Astrocyte (in vitro differentiated cells and primary cell): ENCODE data around the gene MEGF11. TPM values are rescaled to one million over a fixed set of nuclear protein-coding genes. Genes with fewer than 3 reads are reported as not detected.

Experiments used
- DNase-seq: peaks from one replicate; pipeline ENCODE4 v3.0.0-alpha.2; 2010; ENCODE audit warnings: low read depth
- FAIRE-seq: peaks from 2 replicates; lab custom pipeline; 2011; peaks lifted over from hg19 to GRCh38; lab: Jason Lieb, UNC
- H2AFZ ChIP-seq: 2 replicates; pipeline ENCODE4 v1.6.0; 2012; ENCODE audit warnings: low read depth, low read length, inconsistent platforms
- H3K27ac ChIP-seq: 2 replicates; pipeline ENCODE4 v1.5.1; 2011; ENCODE audit warnings: low read depth, low read length, inconsistent platforms
- H3K27me3 ChIP-seq: 2 replicates; pipeline ENCODE4 v1.6.0; 2011; ENCODE audit warnings: low read length, inconsistent platforms; ENCODE audit not compliant: insufficient read depth
- H3K36me3 ChIP-seq: 2 replicates; pipeline ENCODE4 v1.5.1; 2011; ENCODE audit warnings: low read length, inconsistent platforms; ENCODE audit not compliant: insufficient read depth
- H3K4me1 ChIP-seq: 2 replicates; pipeline ENCODE4 v1.5.1; 2011; ENCODE audit warnings: low read length, inconsistent platforms; ENCODE audit not compliant: insufficient read depth
- H3K4me2 ChIP-seq: 2 replicates; pipeline ENCODE4 v1.6.0; 2012; ENCODE audit warnings: low read length, inconsistent platforms
- H3K4me3 ChIP-seq: 2 replicates; pipeline ENCODE4 v1.5.1; 2011; ENCODE audit warnings: low read depth, mild to moderate bottlenecking, low read length, inconsistent platforms; ENCODE audit not compliant: insufficient read depth
- H3K79me2 ChIP-seq: 2 replicates; pipeline ENCODE4 v1.6.0; 2012; ENCODE audit warnings: mild to moderate bottlenecking, low read length, inconsistent platforms; ENCODE audit not compliant: insufficient read depth
- H3K9ac ChIP-seq: 2 replicates; pipeline ENCODE4 v1.6.0; 2012; ENCODE audit warnings: mild to moderate bottlenecking, low read length, inconsistent platforms
- H3K9me3 ChIP-seq: 2 replicates; pipeline ENCODE4 v1.5.1; 2012; ENCODE audit warnings: low read depth, mild to moderate bottlenecking, low read length, inconsistent platforms; ENCODE audit not compliant: insufficient read depth
- H4K20me1 ChIP-seq: 2 replicates; pipeline ENCODE4 v1.6.0; 2012; ENCODE audit warnings: low read length, inconsistent platforms; ENCODE audit not compliant: insufficient read depth
- H3K27ac Mint-ChIP-seq: one replicate; pipeline ENCODE4 v1.8.0; 2021; ENCODE audit warnings: mild to moderate bottlenecking, mixed read lengths; ENCODE audit not compliant: unreplicated experiment
- H3K27me3 Mint-ChIP-seq: one replicate; pipeline ENCODE4 v1.8.0; 2021; ENCODE audit warnings: low read depth, mixed read lengths; ENCODE audit not compliant: unreplicated experiment
- H3K36me3 Mint-ChIP-seq: one replicate; pipeline ENCODE4 v1.8.0; 2021; ENCODE audit warnings: low read depth, mixed read lengths; ENCODE audit not compliant: unreplicated experiment
- H3K4me1 Mint-ChIP-seq: one replicate; pipeline ENCODE4 v1.8.0; 2021; ENCODE audit warnings: low read depth, mixed read lengths; ENCODE audit not compliant: unreplicated experiment
- H3K4me3 Mint-ChIP-seq: one replicate; pipeline ENCODE4 v1.8.0; 2021; ENCODE audit warnings: mild to moderate bottlenecking, moderate library complexity, mixed read lengths; ENCODE audit not compliant: unreplicated experiment
- H3K9me3 Mint-ChIP-seq: one replicate; pipeline ENCODE4 v1.8.0; 2021; ENCODE audit warnings: mild to moderate bottlenecking, mixed read lengths; ENCODE audit not compliant: unreplicated experiment
- CTCF ChIP-seq: IDR thresholded peaks from 2 replicates; pipeline ENCODE4 v1.5.1; 2011; ENCODE audit warnings: low read depth, mild to moderate bottlenecking, inconsistent platforms, low read length, moderate library complexity; ENCODE audit not compliant: insufficient read depth
- EZH2 ChIP-seq: IDR thresholded peaks from 2 replicates; pipeline ENCODE4 v1.6.1; 2012; ENCODE audit warnings: mild to moderate bottlenecking, low read length, inconsistent platforms; ENCODE audit not compliant: insufficient read depth
- total RNA-seq: library from RNA; stranded (reverse); gene quantifications from 2 replicates; pipeline ENCODE4 v1.2.1, GENCODE V29; 2021

MEGF11 gene
- total RNA-seq, 1 donor from 2014 or later, result 0.16 TPM

GRCh38 chr15:66024116-66024515, 229.4 kb downstream of the MEGF11 start:
- TF ChIP-seq EZH2 (no peak), CTCF (no peak)
- no peak overlapping the region for H3K27ac Mint-ChIP-seq
- peaks cover 12% of the 10 kb centered on the region for H3K27me3 ChIP-seq
- no peaks in the 10 kb centered on the region for H3K9me3 ChIP-seq
- H3K79me2 ChIP-seq, result no peaks in the 10 kb centered on the region
- no peak overlapping the region for H2AFZ ChIP-seq
- peaks cover 48% of the 10 kb centered on the region for H3K27me3 Mint-ChIP-seq
- no peak overlapping the region for H3K4me2 ChIP-seq
- no peaks in the 10 kb centered on the region for H4K20me1 ChIP-seq
- DNase-seq (no peak), FAIRE-seq (no peak)
- H3K9me3 Mint-ChIP-seq, result no peaks in the 10 kb centered on the region
- H3K4me3 Mint-ChIP-seq, result no peak overlapping the region
- peaks cover 2% of the 10 kb centered on the region for H3K4me1 Mint-ChIP-seq
- H3K36me3 Mint-ChIP-seq, result no peaks in the 10 kb centered on the region
- no peak overlapping the region for H3K4me3 ChIP-seq
- H3K4me1 ChIP-seq, result no peaks in the 10 kb centered on the region
- no peak overlapping the region for H3K27ac ChIP-seq
- no peaks in the 10 kb centered on the region for H3K36me3 ChIP-seq
- H3K9ac ChIP-seq, result no peak overlapping the region

DNA sequence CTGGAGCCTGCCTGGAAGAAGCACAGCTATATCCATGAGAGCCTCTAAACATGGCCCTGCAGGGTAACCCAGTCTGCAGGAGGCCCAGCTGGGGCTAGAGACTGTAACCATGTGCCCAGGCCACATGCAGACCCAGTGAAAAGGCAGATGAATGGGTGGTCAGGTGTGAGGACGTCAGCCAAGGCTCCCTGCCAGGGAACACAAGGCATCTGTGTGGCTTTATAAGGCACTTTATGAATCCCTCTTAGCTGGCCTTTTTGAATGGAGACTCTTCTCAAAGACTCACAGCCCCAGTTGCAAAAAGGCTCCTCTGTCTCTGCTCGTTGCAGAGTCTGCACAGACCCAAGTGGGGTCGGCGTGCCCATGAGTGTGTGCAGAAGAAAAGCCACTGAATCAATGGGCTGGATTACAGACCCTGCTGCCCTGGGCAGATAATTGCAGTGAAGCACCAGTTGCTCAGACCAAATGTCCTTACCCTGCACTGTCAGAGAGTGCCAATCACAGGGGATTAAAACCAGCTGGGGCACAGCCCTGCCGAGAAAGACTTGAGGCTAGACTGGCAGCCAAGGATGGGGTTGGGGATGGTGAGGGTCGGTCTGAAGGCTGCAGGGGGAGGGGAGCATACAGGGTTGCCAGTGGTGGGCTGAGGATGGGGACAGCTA, 230.1 kb downstream of the MEGF11 start:
- H3K4me1 ChIP-seq, result no peaks in the 10 kb centered on the region
- H3K4me1 Mint-ChIP-seq, result peaks cover 3% of the 10 kb centered on the region

More for the DNA sequence above, 230.1 kb downstream of the MEGF11 start:
- Mint-ChIP-seq H3K27ac (no peak overlapping the region), H3K4me3 (no peak overlapping the region), H3K9me3 (no peaks in the 10 kb centered on the region), H3K27me3 (peaks cover 52% of the 10 kb centered on the region), H3K36me3 (peaks cover 3% of the 10 kb centered on the region)
- no peak overlapping the region for H2AFZ ChIP-seq
- no peaks in the 10 kb centered on the region for H4K20me1 ChIP-seq
- H3K27ac ChIP-seq, result no peak overlapping the region
- peaks cover 12% of the 10 kb centered on the region for H3K27me3 ChIP-seq
- DNase-seq, result peak; percentile 7
- no peak for FAIRE-seq
- no peaks in the 10 kb centered on the region for H3K79me2 ChIP-seq
- H3K4me2 ChIP-seq, result no peak overlapping the region
- no peak overlapping the region for H3K9ac ChIP-seq
- H3K4me3 ChIP-seq, result no peak overlapping the region
- H3K9me3 ChIP-seq, result no peaks in the 10 kb centered on the region
- TF ChIP-seq EZH2 (no peak), CTCF (no peak)
- no peaks in the 10 kb centered on the region for H3K36me3 ChIP-seq
